Lower leg skin (tissue), 3 donors: ENCODE results near the gene SLC25A15.

Experiments
- CTCF ChIP-seq, 3 donors: fragments of 450-650 bp; IDR thresholded peaks; one replicate each; pipeline ENCODE4 v1.5.1; 2016; ENCODE audit warnings: antibody characterized with exemption in 3 of 3, mild to moderate bottlenecking in 3 of 3, moderate library complexity in 2 of 3
- POLR2A ChIP-seq, 2 donors: fragments of 450-650 bp; IDR thresholded peaks; one replicate each; pipeline ENCODE4 v1.6.1; 2016 to 2017; ENCODE audit warnings: antibody characterized with exemption in 2 of 2, mild to moderate bottlenecking in 1 of 2, moderate library complexity in 1 of 2

- no peak for TF ChIP-seq CTCF (IDR thresholded peaks at IDR 0.05)
- no peak for TF ChIP-seq POLR2A (IDR thresholded peaks at IDR 0.05)
Measured at GRCh38 chr13:40794414-40795368, 5.3 kb downstream of the SLC25A15 start.
